Left lung (tissue), 10 donors: ENCODE data around the gene SCAPER. TPM values are rescaled to one million over a fixed set of nuclear protein-coding genes. Genes with fewer than 3 reads are reported as not detected.

Source experiments
- ATAC-seq: fragments of 200-7000 bp; cut with Tn5 transposase; one replicate; pipeline ENCODE4 v1.9.1; 2020; ENCODE audit warnings: moderate library complexity
- DNase-seq, 4 donors: peaks; one replicate each; pipeline ENCODE4 v3.0.0-alpha.2; 2013 to 2020
- H3K27ac ChIP-seq, 2 donors: fragments of 200-600 bp; sonication (generic) in 1 of 2; one replicate each; pipeline versions ENCODE4 v1.5.0 to v1.8.0; 2020 to 2021
- H3K27me3 ChIP-seq, 2 donors: fragments of 200-600 bp; sonication (generic) in 1 of 2; one replicate each; pipeline versions ENCODE4 v1.5.0 to v1.8.0; 2020 to 2021
- H3K36me3 ChIP-seq, 2 donors: fragments of 200-600 bp; sonication (generic) in 1 of 2; one replicate each; pipeline versions ENCODE4 v1.5.0 to v1.8.0; 2020 to 2021
- H3K4me1 ChIP-seq, 2 donors: fragments of 200-600 bp; one replicate each; pipeline ENCODE4 v1.8.0; 2021
- H3K4me3 ChIP-seq, 2 donors: fragments of 200-600 bp; sonication (generic) in 1 of 2; one replicate each; pipeline versions ENCODE4 v1.5.0 to v1.8.0; 2020 to 2021; ENCODE audit warnings: mild to moderate bottlenecking in 1 of 2
- H3K9me3 ChIP-seq, 2 donors: fragments of 200-600 bp; sonication (generic) in 1 of 2; one replicate each; pipeline versions ENCODE4 v1.5.0 to v1.8.0; 2020 to 2021
- intact Hi-C, 2 donors: fragments of 100-400 bp; cut with DNase I; formaldehyde crosslinking; loops; one replicate each; pipeline versions ENCODE4 v1.11.2 to v1.14.2; 2022
- polyA plus RNA-seq, 6 donors: library from polyadenylated mRNA; unstranded; fragments of 120-200 nt; gene quantifications; one replicate each; pipeline ENCODE4 v1.2.1, GENCODE V29; 2013; ENCODE audit not compliant: insufficient read length in 6 of 6
- total RNA-seq, 2 donors: library from RNA; stranded (reverse); fragmentation: NEBNext Ultra II Directional; extraction: Animal tissue kit (Norgen Biotek cat#: 25700); gene quantifications; one replicate each; pipeline ENCODE4 v1.2.1, GENCODE V29; 2021
- TF ChIP-seq, protein P1 (sequence below), 2 donors: fragments of 200-600 bp; sonication (generic) in 1 of 2; IDR thresholded peaks; one replicate each; pipeline versions ENCODE4 v1.5.0 to v1.8.0; 2021; ENCODE audit warnings: antibody characterized with exemption in 2 of 2
- donor health status: DM: no; HTN: yes; CAD: no.
- donor health status: DM: no; HTN: no; CAD: no.

Gene SCAPER
- total and polyA plus RNA-seq, 8 donors: 18.3 to 30.0 (median 26.6) TPM

GRCh38 chr15:76566276-76566675 is 338.9 kb downstream of the SCAPER start:
- H3K4me3 ChIP-seq: no peak overlapping the region
- DNase-seq: peak in 2 of 4 donors; percentile 32 to 39

DNA sequence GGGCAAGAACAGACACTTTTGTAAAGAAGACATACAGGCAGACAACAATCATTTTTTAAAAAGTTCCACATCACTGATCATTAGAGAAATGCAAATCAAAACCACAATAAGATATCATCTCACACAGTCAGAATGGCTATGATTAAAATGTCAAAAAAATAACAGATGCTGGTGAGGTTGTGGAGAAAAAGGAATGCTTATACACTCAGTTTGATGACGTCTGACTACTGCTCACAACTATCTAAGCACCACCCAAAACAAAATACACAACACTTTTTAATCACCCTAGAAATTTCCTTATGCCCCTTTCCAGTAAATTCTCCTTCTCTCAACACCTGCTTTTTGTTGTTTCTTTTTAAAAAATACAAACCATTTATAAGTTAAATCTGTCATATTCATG is 339.8 kb downstream of the SCAPER start:
- Histone ChIP-seq H3K9me3 (peaks cover 0 to 15% of the 10 kb centered on the region in 2 donors), H3K27me3 (no peaks in the 10 kb centered on the region), H3K4me3 (no peak overlapping the region), H3K36me3 (no peaks in the 10 kb centered on the region), H3K27ac (no peak overlapping the region), H3K4me1 (no peaks in the 10 kb centered on the region)
- intact Hi-C loops: no loop called here
- DNase-seq: no peak
- ATAC-seq: no peak
- TF ChIP-seq, protein P1, sequence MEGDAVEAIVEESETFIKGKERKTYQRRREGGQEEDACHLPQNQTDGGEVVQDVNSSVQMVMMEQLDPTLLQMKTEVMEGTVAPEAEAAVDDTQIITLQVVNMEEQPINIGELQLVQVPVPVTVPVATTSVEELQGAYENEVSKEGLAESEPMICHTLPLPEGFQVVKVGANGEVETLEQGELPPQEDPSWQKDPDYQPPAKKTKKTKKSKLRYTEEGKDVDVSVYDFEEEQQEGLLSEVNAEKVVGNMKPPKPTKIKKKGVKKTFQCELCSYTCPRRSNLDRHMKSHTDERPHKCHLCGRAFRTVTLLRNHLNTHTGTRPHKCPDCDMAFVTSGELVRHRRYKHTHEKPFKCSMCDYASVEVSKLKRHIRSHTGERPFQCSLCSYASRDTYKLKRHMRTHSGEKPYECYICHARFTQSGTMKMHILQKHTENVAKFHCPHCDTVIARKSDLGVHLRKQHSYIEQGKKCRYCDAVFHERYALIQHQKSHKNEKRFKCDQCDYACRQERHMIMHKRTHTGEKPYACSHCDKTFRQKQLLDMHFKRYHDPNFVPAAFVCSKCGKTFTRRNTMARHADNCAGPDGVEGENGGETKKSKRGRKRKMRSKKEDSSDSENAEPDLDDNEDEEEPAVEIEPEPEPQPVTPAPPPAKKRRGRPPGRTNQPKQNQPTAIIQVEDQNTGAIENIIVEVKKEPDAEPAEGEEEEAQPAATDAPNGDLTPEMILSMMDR (IDR thresholded peaks at IDR 0.05): no peak

More at GRCh38 chr15:76566276-76566675, 338.9 kb downstream of the SCAPER start:
- TF ChIP-seq, protein P1 (IDR thresholded peaks at IDR 0.05): no peak
- Histone ChIP-seq H3K9me3 (peaks cover 0 to 15% of the 10 kb centered on the region in 2 donors), H3K36me3 (no peaks in the 10 kb centered on the region), H3K27ac (no peak overlapping the region), H3K4me1 (no peaks in the 10 kb centered on the region), H3K27me3 (no peaks in the 10 kb centered on the region)
- intact Hi-C loops: no loop called here
- ATAC-seq: no peak

GRCh38 chr15:76555247-76555646 is 349.9 kb downstream of the SCAPER start:
- ATAC-seq: no peak
- no peak overlapping the region for H3K4me3 ChIP-seq
- H3K27me3 ChIP-seq: no peaks in the 10 kb centered on the region
- H3K27ac ChIP-seq: no peak overlapping the region
- no peaks in the 10 kb centered on the region for H3K9me3 ChIP-seq
- H3K4me1 ChIP-seq: no peaks in the 10 kb centered on the region
- DNase-seq: no peak
- intact Hi-C loops: no loop called here
- TF ChIP-seq, protein P1 (IDR thresholded peaks at IDR 0.05): no peak
- no peaks in the 10 kb centered on the region for H3K36me3 ChIP-seq

GRCh38 chr15:76553564-76553963 is 351.6 kb downstream of the SCAPER start:
- H3K27me3 ChIP-seq: no peaks in the 10 kb centered on the region
- H3K4me3 ChIP-seq: no peak overlapping the region
- intact Hi-C loops: no loop called here
- no peak overlapping the region for H3K27ac ChIP-seq
- no peaks in the 10 kb centered on the region for H3K9me3 ChIP-seq
- ATAC-seq (no peak), DNase-seq (no peak)
- H3K4me1 ChIP-seq: no peaks in the 10 kb centered on the region
- no peaks in the 10 kb centered on the region for H3K36me3 ChIP-seq
- TF ChIP-seq, protein P1 (IDR thresholded peaks at IDR 0.05): no peak

DNA sequence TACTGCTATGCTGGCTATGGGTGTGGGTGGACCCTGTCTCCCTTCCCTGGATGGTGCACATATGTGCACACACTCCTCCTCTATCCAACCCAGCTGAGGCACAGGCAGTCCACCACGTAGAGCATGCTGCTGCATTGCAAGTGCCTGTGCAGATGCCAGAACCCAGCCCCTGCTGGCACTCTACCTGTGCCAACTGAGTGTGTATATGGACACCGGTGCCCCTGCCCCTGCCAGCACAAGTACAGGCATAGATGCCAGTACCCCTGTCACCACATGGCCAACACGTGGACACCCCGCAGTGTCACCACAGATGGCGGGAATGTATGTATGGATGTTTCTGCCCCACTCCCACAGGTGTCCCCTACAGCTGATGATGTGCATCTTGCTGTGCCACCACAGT is 352.0 kb downstream of the SCAPER start:
- H3K4me3 ChIP-seq: no peak overlapping the region

More for the DNA sequence above, 352.0 kb downstream of the SCAPER start:
- DNase-seq (no peak), ATAC-seq (no peak)
- H3K9me3 ChIP-seq: no peaks in the 10 kb centered on the region
- no peak overlapping the region for H3K27ac ChIP-seq
- no peaks in the 10 kb centered on the region for H3K27me3 ChIP-seq
- no peaks in the 10 kb centered on the region for H3K4me1 ChIP-seq
- H3K36me3 ChIP-seq: no peaks in the 10 kb centered on the region
- intact Hi-C loops: no loop called here
- TF ChIP-seq, protein P1 (IDR thresholded peaks at IDR 0.05): no peak
